IMR-90 (cell line): ENCODE results near the gene LRRIQ4. TPM values are rescaled to one million over a fixed set of nuclear protein-coding genes. Genes with fewer than 3 reads are reported as not detected.

Experiments used
- ATAC-seq: fragments of 200-7000 bp; cut with Tn5 transposase; 2 replicates; pipeline ENCODE4 v1.9.1; 2020; ENCODE audit warnings: low read depth, mild to moderate bottlenecking, moderate library complexity
- BruUV-seq: library from RNA; stranded (reverse); fragments of 400-500 nt; replicated peaks from 2 replicates; lab custom pipeline; 2021; lab: Mats Ljungman, UMichigan
- CTCF ChIA-PET: fragments of 300-600 bp; formaldehyde crosslinking; extraction: SDS; loops from one replicate; lab custom pipeline; 2021; ENCODE audit warnings: antibody characterized with exemption; lab: Yijun Ruan, JAX
- POLR2A ChIA-PET: fragments of 300-600 bp; sonication (Branson Sonifier 250); formaldehyde crosslinking; loops from one replicate; lab custom pipeline; 2022; ENCODE audit warnings: antibody characterized with exemption; ENCODE audit not compliant: unreplicated experiment; lab: Charles Lee
- DNase-seq: peaks from one replicate; pipeline ENCODE4 v3.0.0; 2013
- H2AFZ ChIP-seq: replicated peaks from 2 replicates; pipeline ENCODE3; 2013; ENCODE audit warnings: low read length, mild to moderate bottlenecking; ENCODE audit not compliant: poor library complexity
- H2AK5ac ChIP-seq: 2 replicates; pipeline ENCODE4 v1.6.1; 2013; ENCODE audit warnings: low read depth, low read length, inconsistent platforms
- H2AK9ac ChIP-seq: replicated peaks from 2 replicates; pipeline ENCODE3; 2013; ENCODE audit warnings: mild to moderate bottlenecking, low read depth, low read length, moderate library complexity; ENCODE audit not compliant: poor library complexity
- H2BK120ac ChIP-seq: 2 replicates; pipeline ENCODE4 v1.6.1; 2013; ENCODE audit warnings: low read depth, low read length, inconsistent platforms
- H2BK15ac ChIP-seq: 3 replicates; pipeline ENCODE4 v1.6.1; 2013; ENCODE audit warnings: low read depth, low read length, inconsistent platforms
- H2BK20ac ChIP-seq: 2 replicates; pipeline ENCODE4 v1.6.1; 2013; ENCODE audit warnings: low read depth, mild to moderate bottlenecking, inconsistent platforms, low read length, moderate library complexity
- H2BK5ac ChIP-seq: 2 replicates; pipeline ENCODE4 v1.6.1; 2013; ENCODE audit warnings: mild to moderate bottlenecking, low read depth, low read length, inconsistent platforms; ENCODE audit not compliant: poor library complexity, severe bottlenecking
- H3K14ac ChIP-seq: replicated peaks from 2 replicates; pipeline ENCODE4 v1.6.1; 2013; ENCODE audit warnings: low read depth, low read length, inconsistent platforms
- H3K18ac ChIP-seq: 2 replicates; pipeline ENCODE4 v1.6.1; 2013; ENCODE audit warnings: low read depth, low read length, control low read depth
- H3K23ac ChIP-seq: 2 replicates; pipeline ENCODE4 v1.6.1; 2013; ENCODE audit warnings: low read depth, low read length, inconsistent platforms
- H3K27ac ChIP-seq: 2 replicates; pipeline ENCODE4 v1.5.1; 2013; ENCODE audit warnings: mild to moderate bottlenecking, control low read depth, low read length; ENCODE audit not compliant: insufficient read depth
- H3K27me3 ChIP-seq: 2 replicates; pipeline ENCODE4 v1.6.1; 2013; ENCODE audit warnings: low read length; ENCODE audit not compliant: control insufficient read depth, insufficient read depth
- H3K36me3 ChIP-seq: 2 replicates; pipeline ENCODE4 v1.6.1; 2013; ENCODE audit warnings: low read length, mixed read lengths; ENCODE audit not compliant: control insufficient read depth, insufficient read depth
- H3K4ac ChIP-seq: 2 replicates; pipeline ENCODE4 v1.6.1; 2013; ENCODE audit warnings: low read depth, low read length, inconsistent platforms
- H3K4me1 ChIP-seq: 2 replicates; pipeline ENCODE4 v1.6.1; 2013; ENCODE audit warnings: low read length, mixed read lengths; ENCODE audit not compliant: control insufficient read depth, insufficient read depth
- H3K4me2 ChIP-seq: 2 replicates; pipeline ENCODE4 v1.6.1; 2013; ENCODE audit warnings: low read depth, mild to moderate bottlenecking, control low read depth, low read length, moderate library complexity
- H3K4me3 ChIP-seq: 2 replicates; pipeline ENCODE4 v1.5.1; 2013; ENCODE audit warnings: low read depth, mild to moderate bottlenecking, control low read depth, low read length, moderate library complexity; ENCODE audit not compliant: insufficient read depth
- H3K56ac ChIP-seq: 2 replicates; pipeline ENCODE4 v1.6.1; 2013; ENCODE audit warnings: low read length, inconsistent platforms; ENCODE audit not compliant: insufficient read depth; ENCODE audit errors: extremely low read depth
- H3K79me1 ChIP-seq, 2 experiments: 2 replicates each; pipeline ENCODE4 v1.6.1; 2013; ENCODE audit warnings: low read length in 2 of 2, inconsistent platforms in 1 of 2, low read depth in 1 of 2
- H3K9ac ChIP-seq: 2 replicates; pipeline ENCODE4 v1.6.1; 2013; ENCODE audit warnings: low read depth, low read length, control low read depth
- H3K9me1 ChIP-seq: 2 replicates; pipeline ENCODE4 v1.6.1; 2013; ENCODE audit warnings: low read length, inconsistent platforms; ENCODE audit not compliant: insufficient read depth
- H3K9me3 ChIP-seq: 2 replicates; pipeline ENCODE4 v1.6.1; 2013; ENCODE audit warnings: low read length; ENCODE audit not compliant: control insufficient read depth, insufficient read depth
- H4K20me1 ChIP-seq: 2 replicates; pipeline ENCODE4 v1.6.1; 2013; ENCODE audit warnings: low read length, inconsistent platforms; ENCODE audit not compliant: insufficient read depth
- H4K5ac ChIP-seq: 2 replicates; pipeline ENCODE4 v1.6.1; 2013; ENCODE audit warnings: mild to moderate bottlenecking, low read depth, low read length, control low read depth
- H4K8ac ChIP-seq, 2 experiments: 2 replicates each; pipeline ENCODE4 v1.6.1; 2013; ENCODE audit warnings: low read depth in 2 of 2, low read length in 2 of 2, control low read depth in 1 of 2, inconsistent platforms in 1 of 2
- H4K91ac ChIP-seq: 2 replicates; pipeline ENCODE4 v1.6.1; 2013; ENCODE audit warnings: low read depth, low read length, inconsistent platforms; ENCODE audit not compliant: insufficient read depth
- CEBPB ChIP-seq: IDR thresholded peaks from 2 replicates; pipeline ENCODE4 v1.6.1; 2012; ENCODE audit warnings: low read depth, low read length, improper control_type of control experiment
- FOS ChIP-seq: fragments of 150-350 bp; IDR thresholded peaks from 2 replicates; pipeline ENCODE4 v1.6.1; 2016; ENCODE audit warnings: low read depth, low read length
- MAZ ChIP-seq: IDR thresholded peaks from 2 replicates; pipeline ENCODE4 v1.6.1; 2012; ENCODE audit warnings: low read depth, mild to moderate bottlenecking, low read length, improper control_type of control experiment, moderate library complexity, borderline replicate concordance
- RCOR1 ChIP-seq: IDR thresholded peaks from 2 replicates; pipeline ENCODE4 v1.6.1; 2012; ENCODE audit warnings: mild to moderate bottlenecking, low read length, improper control_type of control experiment; ENCODE audit not compliant: insufficient replicate concordance
- RFX5 ChIP-seq: IDR thresholded peaks from 2 replicates; pipeline ENCODE4 v1.8.0; 2012; ENCODE audit warnings: low read depth, mild to moderate bottlenecking, low read length, moderate library complexity
- WGBS, 2 experiments: methylation state at CpG; one replicate each; pipeline versions ENCODE4 v1.1.5 to v1.1.7; 2013; ENCODE audit warnings: missing lambda C conversion rate in 2 of 2; ENCODE audit not compliant: insufficient read length in 1 of 2; ENCODE audit errors: extremely low coverage in 2 of 2; 5-methylcytosine and 5-hydroxymethylcytosine counted together
- dilution Hi-C: fragments of 300-500 bp; cut with HindIII; formaldehyde crosslinking; loops from one replicate; pipeline ENCODE4 v1.14.3; 2018; ENCODE audit warnings: low sequenced_read_pairs; ENCODE audit not compliant: unreplicated experiment
- in situ Hi-C: fragments of 300-500 bp; cut with MboI; formaldehyde crosslinking; loops from 3 replicates; pipeline ENCODE4 v1.14.3; 2019; ENCODE audit warnings: low sequenced_read_pairs, inconsistent platforms, mixed read lengths
- intact Hi-C: fragments of 100-400 bp; cut with micrococcal nuclease; formaldehyde crosslinking; loops from 2 replicates; pipeline ENCODE4 v1.10.0; 2022
- polyA plus RNA-seq, 3 experiments: library from polyadenylated mRNA; depleted of rRNA; stranded (reverse); fragments of >200 nt; gene quantifications; 2 replicates each; pipeline ENCODE4 v1.2.3, GENCODE V29; 2012; ENCODE audit warnings: low replicate concordance in 1 of 3
- total RNA-seq: library from RNA; depleted of rRNA; stranded (reverse); fragments of >200 nt; gene quantifications from 2 replicates; pipeline ENCODE4 v1.2.3, GENCODE V29; 2012
- TF ChIP-seq, protein P1 (sequence below): fragments of 150-350 bp; IDR thresholded peaks from 2 replicates; pipeline ENCODE4 v1.6.1; 2016; ENCODE audit warnings: low read depth, mild to moderate bottlenecking, low read length, moderate library complexity, borderline replicate concordance

LRRIQ4 gene
- total and polyA plus RNA-seq, 2 of the 4 experiments (the other 2 are of a cell fraction) = not detected

DNA sequence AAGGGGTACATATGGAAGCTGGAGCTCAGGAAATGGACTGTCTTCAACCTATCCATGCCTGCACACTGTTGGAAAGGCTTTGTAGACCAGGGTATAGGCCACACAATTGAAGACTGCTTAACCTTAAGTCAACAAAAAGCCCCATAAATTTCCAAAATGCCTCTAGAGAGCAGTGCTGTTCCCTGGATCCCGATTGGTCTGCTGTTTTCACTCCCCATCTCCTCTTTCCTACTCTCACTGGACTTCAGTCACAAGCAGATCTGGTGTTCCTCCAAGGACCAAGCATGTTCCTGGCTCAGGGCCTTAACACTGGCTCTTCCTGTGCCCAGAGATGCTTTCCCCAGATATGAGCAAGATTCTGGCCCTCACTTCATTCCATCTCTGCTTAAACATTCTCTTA is 22.9 kb downstream of the LRRIQ4 start:
- Histone ChIP-seq H4K20me1 (no peaks in the 10 kb centered on the region), H3K4me3 (no peak overlapping the region), H3K79me1 (no peaks in the 10 kb centered on the region), H3K9me1 (0 out of 2 replicates have a peak, but pooled peaks cover 4% of the 10 kb centered on the region), H2BK20ac (no peak overlapping the region), H3K18ac (no peak overlapping the region), H2AFZ (no peak overlapping the region), H2AK5ac (no peak overlapping the region), H2BK5ac (no peak overlapping the region), H2BK15ac (no peak overlapping the region), H3K56ac (no peak overlapping the region), H3K9ac (no peak overlapping the region), H3K36me3 (no peaks in the 10 kb centered on the region), H3K23ac (no peak overlapping the region), H3K4ac (no peak overlapping the region), H3K4me2 (no peak overlapping the region), H3K27me3 (no peaks in the 10 kb centered on the region; the same call in 1 of the 2 replicates), H2AK9ac (no peak overlapping the region), H4K5ac (no peak overlapping the region), H3K14ac (no peak overlapping the region), H4K8ac (no peak overlapping the region), H3K4me1 (peaks cover 5% of the 10 kb centered on the region), H2BK120ac (no peak overlapping the region), H4K91ac (no peak overlapping the region), H3K27ac (no peak overlapping the region), H3K9me3 (no peaks in the 10 kb centered on the region)
- ChIA-PET POLR2A (no interaction called here), CTCF (no interaction called here)
- no peak for DNase-seq
- 13% methylated on average over 1 of the region's 1 CpG; no CpG with 5 or more reads in 1 of the 2 experiments for WGBS, 2 experiments
- in situ Hi-C loops (no loop called here), dilution Hi-C loops (no loop called here), intact Hi-C loops (no loop called here)
- TF ChIP-seq RCOR1 (no peak), MAZ (no peak), CEBPB (no peak), FOS (no peak), RFX5 (no peak)
- TF ChIP-seq, protein P1, sequence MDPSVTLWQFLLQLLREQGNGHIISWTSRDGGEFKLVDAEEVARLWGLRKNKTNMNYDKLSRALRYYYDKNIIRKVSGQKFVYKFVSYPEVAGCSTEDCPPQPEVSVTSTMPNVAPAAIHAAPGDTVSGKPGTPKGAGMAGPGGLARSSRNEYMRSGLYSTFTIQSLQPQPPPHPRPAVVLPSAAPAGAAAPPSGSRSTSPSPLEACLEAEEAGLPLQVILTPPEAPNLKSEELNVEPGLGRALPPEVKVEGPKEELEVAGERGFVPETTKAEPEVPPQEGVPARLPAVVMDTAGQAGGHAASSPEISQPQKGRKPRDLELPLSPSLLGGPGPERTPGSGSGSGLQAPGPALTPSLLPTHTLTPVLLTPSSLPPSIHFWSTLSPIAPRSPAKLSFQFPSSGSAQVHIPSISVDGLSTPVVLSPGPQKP = no peak
- BruUV-seq = no TSS peak
- ATAC-seq = no peak
